ENCODE measurements around the gene TLE1.

- no peak for TF ChIP-seq CTCF (conservative IDR thresholded peaks at IDR 0.05 in 1 of 2, IDR thresholded peaks at IDR 0.05 in 1 of 2; ENCODE audit: extremely low read depth in 1 of 2, insufficient read depth in 1 of 2, low read depth in 1 of 2, low read length in 2 of 2)
- TF ChIP-seq EZH2 (IDR thresholded peaks at IDR 0.05; ENCODE audit: borderline replicate concordance, low read length), result no peak
Observed at GRCh38 chr9:81600631-81601030, 88.7 kb downstream of the TLE1 start.
